ENCODE measurements around the gene XPO6. TPM values are rescaled to one million over a fixed set of nuclear protein-coding genes. Genes with fewer than 3 reads are reported as not detected.
A peak's percentile ranks its signal among the peaks of the same experiment; 100 is the strongest.

The XPO6 gene
- total and polyA plus RNA-seq, 7 donors: 16.7 to 46.5 (median 26.4) TPM

DNA sequence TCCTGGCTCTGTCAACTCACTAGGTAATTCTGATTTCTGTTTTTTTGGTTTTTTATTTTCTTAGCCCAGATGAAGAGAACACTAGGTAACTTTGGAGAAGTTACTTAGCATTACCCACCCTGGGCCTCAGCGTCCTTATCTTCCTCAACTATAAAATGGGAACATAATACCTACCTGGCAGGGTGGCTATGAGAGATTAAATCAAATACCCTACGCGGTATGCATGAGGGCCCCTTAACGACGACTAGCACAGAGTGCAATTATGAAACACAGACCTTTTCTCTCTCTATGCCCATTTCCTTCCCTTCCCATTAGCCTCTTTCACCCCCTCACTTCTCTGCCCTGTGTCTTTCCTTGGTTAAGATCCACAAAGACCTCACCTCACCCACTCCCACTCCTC, 11.1 kb downstream of the XPO6 start:
- TF ChIP-seq, protein P1, sequence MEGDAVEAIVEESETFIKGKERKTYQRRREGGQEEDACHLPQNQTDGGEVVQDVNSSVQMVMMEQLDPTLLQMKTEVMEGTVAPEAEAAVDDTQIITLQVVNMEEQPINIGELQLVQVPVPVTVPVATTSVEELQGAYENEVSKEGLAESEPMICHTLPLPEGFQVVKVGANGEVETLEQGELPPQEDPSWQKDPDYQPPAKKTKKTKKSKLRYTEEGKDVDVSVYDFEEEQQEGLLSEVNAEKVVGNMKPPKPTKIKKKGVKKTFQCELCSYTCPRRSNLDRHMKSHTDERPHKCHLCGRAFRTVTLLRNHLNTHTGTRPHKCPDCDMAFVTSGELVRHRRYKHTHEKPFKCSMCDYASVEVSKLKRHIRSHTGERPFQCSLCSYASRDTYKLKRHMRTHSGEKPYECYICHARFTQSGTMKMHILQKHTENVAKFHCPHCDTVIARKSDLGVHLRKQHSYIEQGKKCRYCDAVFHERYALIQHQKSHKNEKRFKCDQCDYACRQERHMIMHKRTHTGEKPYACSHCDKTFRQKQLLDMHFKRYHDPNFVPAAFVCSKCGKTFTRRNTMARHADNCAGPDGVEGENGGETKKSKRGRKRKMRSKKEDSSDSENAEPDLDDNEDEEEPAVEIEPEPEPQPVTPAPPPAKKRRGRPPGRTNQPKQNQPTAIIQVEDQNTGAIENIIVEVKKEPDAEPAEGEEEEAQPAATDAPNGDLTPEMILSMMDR (IDR thresholded peaks at IDR 0.05): no peak
- H3K4me3 ChIP-seq: no peak overlapping the region
- no peak for ATAC-seq
- DNase-seq: no peak
- H3K27ac ChIP-seq: no peak overlapping the region
- no peaks in the 10 kb centered on the region for H3K27me3 ChIP-seq (ENCODE audit: insufficient read depth in 3 of 3, low read length in 2 of 3)
- H3K36me3 ChIP-seq (ENCODE audit: insufficient read depth in 1 of 2, low read depth in 1 of 2): peaks cover 0 to 50% of the 10 kb centered on the region in 2 donors
- H3K9me3 ChIP-seq: no peaks in the 10 kb centered on the region
- peaks cover 4% of the 10 kb centered on the region for H3K4me1 ChIP-seq
- intact Hi-C loops (cut with DNase I): no loop called here
- 76 to 88% (median 78%) methylated on average over 5 of the region's 5 CpGs for WGBS, 3 donors

DNA sequence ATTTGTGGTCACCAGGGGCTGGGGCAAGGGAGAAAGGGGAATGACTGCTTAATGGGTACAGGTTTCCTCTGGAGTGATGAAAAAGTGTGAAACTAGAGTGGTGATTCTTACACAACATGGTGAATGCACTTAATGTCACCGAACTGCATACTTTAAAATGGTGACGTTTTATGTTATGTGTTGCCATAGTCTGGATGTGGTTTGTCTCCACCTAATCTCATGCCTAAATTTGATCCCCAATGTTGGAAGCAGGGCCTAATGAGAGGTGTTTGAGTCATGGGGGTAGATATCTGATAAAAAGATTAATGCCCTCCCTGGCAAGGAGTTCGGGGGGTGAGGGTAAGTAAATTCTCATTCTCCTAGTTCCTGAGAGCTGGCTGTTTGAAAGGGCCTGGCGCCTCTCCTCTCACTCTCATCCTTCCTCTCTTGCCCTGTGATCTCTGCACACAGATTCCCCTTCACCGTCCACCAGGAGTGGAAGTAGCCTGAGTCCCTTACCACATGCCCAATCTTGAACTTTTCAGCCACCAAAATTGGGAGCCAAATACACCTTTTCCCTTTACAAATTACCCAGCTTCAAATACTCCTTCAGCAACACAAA, 15.3 kb downstream of the XPO6 start:
- no peaks in the 10 kb centered on the region for H3K9me3 ChIP-seq
- 93 to 96% (median 95%) methylated on average over 5 of the region's 5 CpGs for WGBS, 3 donors
- no peak for DNase-seq
- TF ChIP-seq, protein P1 (IDR thresholded peaks at IDR 0.05): no peak
- peaks cover 0 to 27% of the 10 kb centered on the region in 2 donors for H3K36me3 ChIP-seq (ENCODE audit: insufficient read depth in 1 of 2, low read depth in 1 of 2)
- no peak overlapping the region for H3K4me3 ChIP-seq
- no peak overlapping the region for H3K27ac ChIP-seq
- ATAC-seq: no peak
- intact Hi-C loops (cut with DNase I): no loop called here
- H3K4me1 ChIP-seq: peaks cover 9% of the 10 kb centered on the region
- no peaks in the 10 kb centered on the region for H3K27me3 ChIP-seq (ENCODE audit: insufficient read depth in 3 of 3, low read length in 2 of 3)

DNA sequence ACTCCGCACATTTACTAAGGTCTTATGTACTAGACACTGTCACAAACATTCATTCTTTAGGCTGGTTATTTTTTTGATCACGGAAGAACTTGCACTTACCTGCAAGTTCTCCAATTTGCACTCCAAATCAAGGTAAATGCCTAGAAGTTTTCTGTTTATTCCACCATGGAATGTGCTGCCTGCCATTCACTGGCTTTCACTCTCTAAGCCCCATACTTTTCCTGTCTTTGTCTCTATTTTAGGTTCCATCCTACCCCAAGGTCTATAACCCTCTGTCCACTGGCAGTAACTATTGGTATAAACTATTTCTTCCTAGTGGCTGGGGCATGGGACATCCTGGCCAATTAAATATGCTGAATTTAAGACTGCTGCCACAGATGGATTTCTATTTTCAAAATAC, 15.9 kb downstream of the XPO6 start:
- DNase-seq: no peak
- intact Hi-C loops (cut with DNase I): no loop called here
- H3K36me3 ChIP-seq (ENCODE audit: insufficient read depth in 1 of 2, low read depth in 1 of 2): peaks cover 0 to 27% of the 10 kb centered on the region in 2 donors
- ATAC-seq: no peak
- 97 to 98% (median 98%) methylated on average over 2 of the region's 2 CpGs for WGBS, 3 donors
- no peak overlapping the region for H3K27ac ChIP-seq
- TF ChIP-seq, protein P1 (IDR thresholded peaks at IDR 0.05): no peak
- H3K9me3 ChIP-seq: no peaks in the 10 kb centered on the region
- no peaks in the 10 kb centered on the region for H3K27me3 ChIP-seq (ENCODE audit: insufficient read depth in 3 of 3, low read length in 2 of 3)
- H3K4me1 ChIP-seq: peaks cover 9% of the 10 kb centered on the region
- no peak overlapping the region for H3K4me3 ChIP-seq

DNA sequence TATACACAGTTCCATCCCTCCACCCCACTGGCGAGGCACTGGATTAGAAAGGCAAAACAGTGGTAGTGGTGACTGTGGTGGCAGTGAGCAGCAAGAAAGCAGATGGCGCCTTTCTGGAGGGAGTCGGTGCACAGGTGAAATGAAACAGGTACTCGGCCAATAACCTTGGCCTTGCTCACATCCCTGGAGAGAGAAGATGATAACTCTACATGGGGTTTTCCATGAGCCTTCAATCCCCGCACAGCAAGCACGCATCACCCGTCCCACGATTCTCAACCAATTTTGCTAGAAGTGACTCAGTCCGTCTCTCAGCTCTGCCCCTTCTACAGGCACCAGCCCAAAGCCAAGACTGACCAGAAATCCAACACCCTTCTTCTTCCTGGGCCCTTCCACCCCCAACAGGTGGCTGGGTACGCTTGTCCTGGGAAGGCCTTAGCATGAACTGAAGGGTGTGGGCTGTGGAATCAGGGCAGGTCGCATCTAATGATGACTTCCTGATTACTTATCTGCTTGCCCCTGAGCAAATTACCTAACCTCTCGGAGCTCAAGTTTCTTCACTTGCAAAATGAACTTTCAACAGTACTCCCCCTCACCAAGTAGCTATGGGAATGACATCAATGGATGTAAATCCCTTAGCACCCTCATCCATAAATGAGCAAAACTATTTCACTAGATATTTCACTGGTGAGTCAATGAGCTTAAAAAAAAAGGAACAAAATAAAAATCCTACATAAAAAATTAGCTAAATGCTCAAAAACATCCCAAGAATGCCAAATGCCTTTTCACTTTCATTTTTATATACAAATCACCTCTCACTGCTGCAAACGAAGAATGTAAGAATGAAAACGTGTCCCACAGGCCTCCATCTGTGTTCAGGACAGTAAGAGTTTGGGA, 18.0 kb downstream of the XPO6 start:
- H3K36me3 ChIP-seq (ENCODE audit: insufficient read depth in 1 of 2, low read depth in 1 of 2): peaks cover 0 to 23% of the 10 kb centered on the region in 2 donors
- no peak overlapping the region for H3K27ac ChIP-seq
- 67 to 78% (median 72%) methylated on average over 14 of the region's 14 CpGs for WGBS, 3 donors
- intact Hi-C loops (cut with DNase I): no loop called here
- TF ChIP-seq, protein P1 (IDR thresholded peaks at IDR 0.05): no peak
- ATAC-seq (peak; percentile 71 to 89 (median 82)), DNase-seq (peak in 1 of 2 donors; percentile 19)
- no peak overlapping the region for H3K4me3 ChIP-seq
- no peaks in the 10 kb centered on the region for H3K9me3 ChIP-seq
- H3K27me3 ChIP-seq (ENCODE audit: insufficient read depth in 3 of 3, low read length in 2 of 3): no peaks in the 10 kb centered on the region
- peaks cover 9% of the 10 kb centered on the region for H3K4me1 ChIP-seq

Measured in psoas muscle (tissue), 8 donors.